OCI-LY3 (cell line): Measurements from ENCODE around the gene DDX10.

Source experiments
- EZH2phosphoT487 ChIP-seq: fragments of 200-600 bp; shearing (Covaris generic); IDR thresholded peaks from 2 replicates; pipeline ENCODE4 v1.6.1; 2018; ENCODE audit warnings: antibody characterized with exemption, mixed run types, low read depth
- TF ChIP-seq, protein P1 (sequence below): fragments of 200-600, 300-600 bp; sonication (generic); IDR thresholded peaks from 2 replicates; pipeline ENCODE4 v1.5.1; 2014; ENCODE audit warnings: antibody characterized with exemption, low read length, low read depth

DNA sequence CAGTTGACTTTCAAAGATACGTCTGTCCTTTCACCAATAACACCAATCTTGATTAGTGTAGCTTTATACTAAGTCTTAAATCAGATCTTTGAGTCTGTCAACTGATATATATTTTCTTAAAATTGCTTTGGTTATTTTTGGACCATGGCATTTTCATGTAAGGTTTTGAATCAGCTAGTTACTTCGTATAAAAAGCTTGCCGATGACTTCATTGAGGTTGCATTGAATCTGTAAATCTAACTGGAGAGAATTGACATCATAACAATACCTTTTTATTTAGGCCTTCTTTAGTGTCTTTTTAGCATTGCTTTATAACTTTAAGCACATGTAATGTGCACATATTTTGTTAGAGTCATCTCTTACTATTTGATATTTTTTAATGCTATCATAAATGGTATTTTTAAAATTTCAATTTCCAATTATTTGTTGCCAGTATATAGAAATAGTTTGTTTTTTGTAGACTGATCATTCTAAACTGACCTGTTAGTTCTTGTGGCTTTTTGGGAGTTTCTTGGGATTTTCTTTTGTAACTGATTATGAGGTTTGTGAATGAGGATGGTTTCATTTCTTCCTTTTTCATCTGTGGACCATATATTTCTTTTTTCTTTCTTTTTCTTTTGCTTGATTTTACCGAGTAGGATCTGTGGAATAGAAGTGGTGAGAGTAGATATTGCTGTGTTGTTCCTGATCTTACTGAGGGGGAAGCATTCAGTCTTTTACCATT lies 61.4 kb downstream of the DDX10 start:
- TF ChIP-seq, protein P1, sequence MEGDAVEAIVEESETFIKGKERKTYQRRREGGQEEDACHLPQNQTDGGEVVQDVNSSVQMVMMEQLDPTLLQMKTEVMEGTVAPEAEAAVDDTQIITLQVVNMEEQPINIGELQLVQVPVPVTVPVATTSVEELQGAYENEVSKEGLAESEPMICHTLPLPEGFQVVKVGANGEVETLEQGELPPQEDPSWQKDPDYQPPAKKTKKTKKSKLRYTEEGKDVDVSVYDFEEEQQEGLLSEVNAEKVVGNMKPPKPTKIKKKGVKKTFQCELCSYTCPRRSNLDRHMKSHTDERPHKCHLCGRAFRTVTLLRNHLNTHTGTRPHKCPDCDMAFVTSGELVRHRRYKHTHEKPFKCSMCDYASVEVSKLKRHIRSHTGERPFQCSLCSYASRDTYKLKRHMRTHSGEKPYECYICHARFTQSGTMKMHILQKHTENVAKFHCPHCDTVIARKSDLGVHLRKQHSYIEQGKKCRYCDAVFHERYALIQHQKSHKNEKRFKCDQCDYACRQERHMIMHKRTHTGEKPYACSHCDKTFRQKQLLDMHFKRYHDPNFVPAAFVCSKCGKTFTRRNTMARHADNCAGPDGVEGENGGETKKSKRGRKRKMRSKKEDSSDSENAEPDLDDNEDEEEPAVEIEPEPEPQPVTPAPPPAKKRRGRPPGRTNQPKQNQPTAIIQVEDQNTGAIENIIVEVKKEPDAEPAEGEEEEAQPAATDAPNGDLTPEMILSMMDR = no peak
- TF ChIP-seq EZH2phosphoT487 = no peak
